HepG2 (cell line): ENCODE data around the gene ADGRL3.

ENCODE experiments used
- ADNP ChIP-seq: sonication (generic); formaldehyde crosslinking; IDR thresholded peaks from 2 replicates; pipeline ENCODE4 v1.4.0; 2020; ENCODE audit warnings: missing genetic modification reagents
- CEBPB ChIP-seq: IDR thresholded peaks from 2 replicates; pipeline ENCODE4 v1.6.1; 2011; ENCODE audit warnings: low read depth, low read length, improper control_type of control experiment, borderline replicate concordance
- ETV6 ChIP-seq: sonication (generic); formaldehyde crosslinking; conservative IDR thresholded peaks from 2 replicates; pipeline ENCODE4 v1.4.0; 2020; ENCODE audit warnings: missing genetic modification reagents
- FOXP1 ChIP-seq, 2 experiments: fragments of 450-650 bp in 1 of 2; IDR thresholded peaks; 2 replicates each; pipeline ENCODE4 v1.6.1; 2017 to 2018; ENCODE audit warnings: antibody characterized with exemption in 1 of 2
- HOXA5 ChIP-seq: sonication (generic); formaldehyde crosslinking; IDR thresholded peaks from 2 replicates; pipeline ENCODE4 v1.4.0; 2020; ENCODE audit warnings: missing genetic modification reagents
- NCOA1 ChIP-seq: sonication (generic); formaldehyde crosslinking; IDR thresholded peaks from 2 replicates; pipeline ENCODE4 v1.9.0; 2021; ENCODE audit warnings: missing genetic modification reagents
- POLR2G ChIP-seq: fragments of 200-400 bp; formaldehyde crosslinking; IDR thresholded peaks from 2 replicates; pipeline ENCODE4 v1.6.1; 2018; ENCODE audit warnings: mild to moderate bottlenecking, low read depth, low read length, moderate library complexity
- SP5 ChIP-seq: IDR thresholded peaks from 2 replicates; pipeline ENCODE4 v1.6.1; 2016; ENCODE audit warnings: low read depth, borderline replicate concordance
- TAF1 ChIP-seq: sonication (generic); formaldehyde crosslinking; IDR thresholded peaks from 2 replicates; pipeline ENCODE4 v1.4.0; 2020; ENCODE audit warnings: missing genetic modification reagents
- ZBTB43 ChIP-seq: sonication (generic); formaldehyde crosslinking; conservative IDR thresholded peaks from 2 replicates; pipeline ENCODE4 v1.4.0; 2020; ENCODE audit warnings: missing genetic modification reagents
- ZBTB7A ChIP-seq: sonication (generic); formaldehyde crosslinking; IDR thresholded peaks from 2 replicates; pipeline ENCODE4 v1.8.0; 2022; ENCODE audit warnings: mild to moderate bottlenecking, missing genetic modification reagents
- ZNF530 ChIP-seq: sonication (generic); formaldehyde crosslinking; IDR thresholded peaks from 2 replicates; pipeline ENCODE4 v1.5.0; 2020; ENCODE audit warnings: low read depth, mild to moderate bottlenecking, missing genetic modification reagents
- TF ChIP-seq, protein P1 (sequence below): sonication (generic); formaldehyde crosslinking; IDR thresholded peaks from 2 replicates; pipeline ENCODE4 v1.5.0; 2020; ENCODE audit warnings: mild to moderate bottlenecking, missing genetic modification reagents
- TF ChIP-seq, protein P2 (sequence below): sonication (generic); formaldehyde crosslinking; IDR thresholded peaks from 2 replicates; pipeline ENCODE4 v1.4.0; 2020; ENCODE audit warnings: missing genetic modification reagents

DNA sequence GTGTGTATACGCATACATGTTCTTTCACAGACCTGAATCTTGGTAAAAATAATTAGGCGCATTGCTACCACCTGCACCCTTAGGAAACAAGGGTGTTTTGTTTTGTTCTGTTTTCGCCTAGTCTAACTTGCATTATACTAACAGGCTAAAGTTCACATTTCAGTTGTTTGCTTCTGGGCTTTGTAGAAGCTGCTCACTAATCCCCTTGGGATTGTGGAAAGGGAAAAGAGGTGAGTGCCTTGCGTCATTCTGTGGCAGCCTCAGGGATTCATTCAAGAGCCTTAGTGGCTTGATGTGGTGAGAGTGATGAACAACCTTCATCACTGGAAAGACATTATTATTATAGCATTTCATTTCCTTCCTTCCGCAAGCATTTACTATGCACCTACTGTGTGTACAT is 331.1 kb downstream of the ADGRL3 start:
- TF ChIP-seq ZBTB7A (CRISPR knock-in tag) (no peak), FOXP1 (IDR thresholded peaks at IDR 0.05) (no peak), FOXP1 (CRISPR knock-in tag; IDR thresholded peaks at IDR 0.05) (no peak), NCOA1 (CRISPR knock-in tag) (no peak), TAF1 (CRISPR knock-in tag) (no peak), ZNF530 (CRISPR knock-in tag) (no peak), CEBPB (peak; percentile 57; the same call in 1 of the 2 replicates), POLR2G (no peak), ZBTB43 (no peak), ETV6 (CRISPR knock-in tag) (no peak), ADNP (CRISPR knock-in tag) (no peak), HOXA5 (CRISPR knock-in tag) (no peak), SP5 (CRISPR knock-in tag) (no peak)
- TF ChIP-seq, protein P1, sequence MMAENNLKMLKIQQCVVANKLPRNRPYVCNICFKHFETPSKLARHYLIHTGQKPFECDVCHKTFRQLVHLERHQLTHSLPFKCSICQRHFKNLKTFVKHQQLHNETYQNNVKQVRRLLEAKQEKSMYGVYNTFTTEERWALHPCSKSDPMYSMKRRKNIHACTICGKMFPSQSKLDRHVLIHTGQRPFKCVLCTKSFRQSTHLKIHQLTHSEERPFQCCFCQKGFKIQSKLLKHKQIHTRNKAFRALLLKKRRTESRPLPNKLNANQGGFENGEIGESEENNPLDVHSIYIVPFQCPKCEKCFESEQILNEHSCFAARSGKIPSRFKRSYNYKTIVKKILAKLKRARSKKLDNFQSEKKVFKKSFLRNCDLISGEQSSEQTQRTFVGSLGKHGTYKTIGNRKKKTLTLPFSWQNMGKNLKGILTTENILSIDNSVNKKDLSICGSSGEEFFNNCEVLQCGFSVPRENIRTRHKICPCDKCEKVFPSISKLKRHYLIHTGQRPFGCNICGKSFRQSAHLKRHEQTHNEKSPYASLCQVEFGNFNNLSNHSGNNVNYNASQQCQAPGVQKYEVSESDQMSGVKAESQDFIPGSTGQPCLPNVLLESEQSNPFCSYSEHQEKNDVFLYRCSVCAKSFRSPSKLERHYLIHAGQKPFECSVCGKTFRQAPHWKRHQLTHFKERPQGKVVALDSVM (CRISPR knock-in tag) = no peak
- TF ChIP-seq, protein P2, sequence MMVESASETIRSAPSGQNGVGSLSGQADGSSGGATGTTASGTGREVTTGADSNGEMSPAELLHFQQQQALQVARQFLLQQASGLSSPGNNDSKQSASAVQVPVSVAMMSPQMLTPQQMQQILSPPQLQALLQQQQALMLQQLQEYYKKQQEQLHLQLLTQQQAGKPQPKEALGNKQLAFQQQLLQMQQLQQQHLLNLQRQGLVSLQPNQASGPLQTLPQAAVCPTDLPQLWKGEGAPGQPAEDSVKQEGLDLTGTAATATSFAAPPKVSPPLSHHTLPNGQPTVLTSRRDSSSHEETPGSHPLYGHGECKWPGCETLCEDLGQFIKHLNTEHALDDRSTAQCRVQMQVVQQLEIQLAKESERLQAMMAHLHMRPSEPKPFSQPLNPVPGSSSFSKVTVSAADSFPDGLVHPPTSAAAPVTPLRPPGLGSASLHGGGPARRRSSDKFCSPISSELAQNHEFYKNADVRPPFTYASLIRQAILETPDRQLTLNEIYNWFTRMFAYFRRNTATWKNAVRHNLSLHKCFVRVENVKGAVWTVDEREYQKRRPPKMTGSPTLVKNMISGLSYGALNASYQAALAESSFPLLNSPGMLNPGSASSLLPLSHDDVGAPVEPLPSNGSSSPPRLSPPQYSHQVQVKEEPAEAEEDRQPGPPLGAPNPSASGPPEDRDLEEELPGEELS (CRISPR knock-in tag) = no peak
